ENCODE measurements around the gene ZBED4.

The ZBED4 gene

DNA sequence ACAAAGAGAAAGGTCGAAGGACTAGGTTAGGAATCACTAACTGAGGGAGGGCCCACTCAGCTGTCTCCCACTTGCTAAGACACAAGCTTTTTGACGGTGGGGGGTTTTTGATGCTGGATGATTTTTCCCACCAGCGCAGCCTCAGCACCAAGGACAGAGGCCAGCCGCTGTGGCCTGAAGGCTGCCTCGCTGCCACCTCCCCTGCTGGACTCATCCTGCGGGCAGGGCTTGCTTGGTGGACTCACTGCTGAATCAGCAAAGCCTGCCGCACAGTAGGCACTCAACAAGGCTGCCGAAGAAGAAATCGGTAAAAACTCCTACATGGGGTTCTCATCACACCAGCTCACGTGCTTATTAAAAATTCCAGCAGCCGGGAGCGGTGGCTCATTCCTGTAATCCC lies 62.0 kb downstream of the ZBED4 start:
- Histone ChIP-seq H3K9me3 (ENCODE audit: insufficient read depth, low read length) (no peaks in the 10 kb centered on the region), H4K20me1 (ENCODE audit: insufficient read depth, low read length) (no peaks in the 10 kb centered on the region), H3K27me3 (ENCODE audit: low read depth, low read length) (no peaks in the 10 kb centered on the region), H3K9ac (ENCODE audit: low read length) (no peak overlapping the region), H3K36me3 (replicated peaks; ENCODE audit: low read depth, low read length) (no peaks in the 10 kb centered on the region), H3K4me1 (ENCODE audit: low read length) (peaks cover 9% of the 10 kb centered on the region; the same call in 1 of the 2 replicates), H3K4me3 (ENCODE audit: low read length) (no peak overlapping the region), H3K4me2 (ENCODE audit: low read length) (no peak overlapping the region), H3K79me2 (ENCODE audit: low read length) (no peaks in the 10 kb centered on the region), H3K27ac (ENCODE audit: low read length) (no peak overlapping the region), H2AFZ (ENCODE audit: low read depth, low read length) (no peak overlapping the region)
- no peak for TF ChIP-seq EZH2phosphoT487 (IDR thresholded peaks at IDR 0.05; ENCODE audit: low read depth)
- TF ChIP-seq, protein P1, sequence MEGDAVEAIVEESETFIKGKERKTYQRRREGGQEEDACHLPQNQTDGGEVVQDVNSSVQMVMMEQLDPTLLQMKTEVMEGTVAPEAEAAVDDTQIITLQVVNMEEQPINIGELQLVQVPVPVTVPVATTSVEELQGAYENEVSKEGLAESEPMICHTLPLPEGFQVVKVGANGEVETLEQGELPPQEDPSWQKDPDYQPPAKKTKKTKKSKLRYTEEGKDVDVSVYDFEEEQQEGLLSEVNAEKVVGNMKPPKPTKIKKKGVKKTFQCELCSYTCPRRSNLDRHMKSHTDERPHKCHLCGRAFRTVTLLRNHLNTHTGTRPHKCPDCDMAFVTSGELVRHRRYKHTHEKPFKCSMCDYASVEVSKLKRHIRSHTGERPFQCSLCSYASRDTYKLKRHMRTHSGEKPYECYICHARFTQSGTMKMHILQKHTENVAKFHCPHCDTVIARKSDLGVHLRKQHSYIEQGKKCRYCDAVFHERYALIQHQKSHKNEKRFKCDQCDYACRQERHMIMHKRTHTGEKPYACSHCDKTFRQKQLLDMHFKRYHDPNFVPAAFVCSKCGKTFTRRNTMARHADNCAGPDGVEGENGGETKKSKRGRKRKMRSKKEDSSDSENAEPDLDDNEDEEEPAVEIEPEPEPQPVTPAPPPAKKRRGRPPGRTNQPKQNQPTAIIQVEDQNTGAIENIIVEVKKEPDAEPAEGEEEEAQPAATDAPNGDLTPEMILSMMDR (IDR thresholded peaks at IDR 0.05; ENCODE audit: low read depth, low read length): no peak

DNA sequence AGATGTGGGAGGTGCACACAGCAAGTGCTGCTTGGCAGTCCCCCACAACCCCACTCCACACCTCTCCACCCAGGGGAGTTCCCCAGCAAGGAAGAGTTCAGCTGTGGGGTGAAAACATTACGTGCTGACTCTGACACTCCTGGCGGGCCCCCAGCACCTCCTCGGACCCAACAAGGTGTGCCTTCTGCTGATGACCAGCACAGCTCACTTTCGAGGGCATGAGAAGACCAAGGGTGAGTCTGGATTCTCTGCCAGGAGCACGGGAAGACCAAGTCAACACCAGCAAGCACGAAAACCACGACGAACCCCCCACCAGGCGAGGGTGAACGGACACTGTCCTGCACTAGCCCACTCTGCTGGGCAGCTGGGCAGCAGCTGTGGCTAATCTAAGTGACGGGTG lies 63.2 kb downstream of the ZBED4 start:
- Histone ChIP-seq H3K9me3 (ENCODE audit: insufficient read depth, low read length) (no peaks in the 10 kb centered on the region), H2AFZ (ENCODE audit: low read depth, low read length) (no peak overlapping the region), H3K79me2 (ENCODE audit: low read length) (no peaks in the 10 kb centered on the region), H3K4me2 (ENCODE audit: low read length) (peak overlapping the region; percentile 79), H3K36me3 (replicated peaks; ENCODE audit: low read depth, low read length) (no peaks in the 10 kb centered on the region), H3K9ac (ENCODE audit: low read length) (no peak overlapping the region), H3K4me1 (ENCODE audit: low read length) (peaks cover 9% of the 10 kb centered on the region; the same call in 1 of the 2 replicates), H3K4me3 (ENCODE audit: low read length) (no peak overlapping the region), H3K27me3 (ENCODE audit: low read depth, low read length) (no peaks in the 10 kb centered on the region), H4K20me1 (ENCODE audit: insufficient read depth, low read length) (no peaks in the 10 kb centered on the region), H3K27ac (ENCODE audit: low read length) (no peak overlapping the region)
- no peak for TF ChIP-seq EZH2phosphoT487 (IDR thresholded peaks at IDR 0.05; ENCODE audit: low read depth)
- TF ChIP-seq, protein P1 (IDR thresholded peaks at IDR 0.05; ENCODE audit: low read depth, low read length): no peak

DNA sequence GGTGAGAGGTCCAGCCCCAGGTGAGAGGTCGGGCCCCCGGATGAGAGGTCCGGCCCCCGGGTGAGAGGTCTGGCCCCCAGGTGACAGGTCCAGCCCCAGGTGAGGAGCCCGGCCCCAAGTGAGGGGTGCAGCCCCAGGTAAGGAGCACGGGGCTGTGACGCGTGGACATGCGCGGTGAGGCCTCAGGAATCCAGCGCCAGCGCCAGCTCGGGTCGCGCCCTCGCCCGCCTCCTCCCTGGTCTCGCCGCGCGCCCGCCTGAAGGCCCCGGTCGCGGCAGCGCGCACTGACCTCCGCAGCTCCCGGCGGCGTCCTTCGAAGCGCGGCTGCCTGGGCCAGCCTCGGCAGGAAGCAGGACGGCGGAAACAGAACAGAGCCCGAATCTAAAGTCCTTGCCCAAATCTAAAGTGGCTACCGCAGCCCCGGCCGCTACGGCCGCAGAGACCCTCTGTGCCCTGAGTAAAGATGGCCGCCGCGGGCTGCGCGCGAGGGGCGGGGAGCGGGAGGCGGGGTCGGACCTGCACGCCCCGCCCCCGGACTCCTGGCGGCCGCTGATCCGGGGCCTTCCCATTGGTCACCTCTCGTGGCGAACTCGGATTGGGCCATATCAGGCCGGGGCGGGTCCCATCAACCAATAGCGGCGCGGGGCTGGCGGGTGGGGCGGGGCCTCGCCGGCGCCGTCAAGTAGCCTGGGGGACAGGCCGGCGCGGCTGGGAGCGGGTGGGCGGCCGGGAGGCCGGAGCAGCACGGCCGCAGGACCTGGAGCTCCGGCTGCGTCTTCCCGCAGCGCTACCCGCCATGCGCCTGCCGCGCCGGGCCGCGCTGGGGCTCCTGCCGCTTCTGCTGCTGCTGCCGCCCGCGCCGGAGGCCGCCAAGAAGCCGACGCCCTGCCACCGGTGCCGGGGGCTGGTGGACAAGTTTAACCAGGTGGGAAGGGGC lies 64.6 kb downstream of the ZBED4 start, which contains the start of the genes ALG12 and CRELD2:
ALG12 (minus strand) TSS at position 465 of the 937 bp plus-strand sequence. CDS start 4,673 bp downstream, outside the sequence.
CRELD2 (plus strand) TSS at position 661 of the 937 bp plus-strand sequence; CDS start at position 797, 136 bp downstream.
- Histone ChIP-seq H3K36me3 (replicated peaks; ENCODE audit: low read depth, low read length) (no peaks in the 10 kb centered on the region), H3K27ac (ENCODE audit: low read length) (peak within 1 kb of the TSS; percentile 47), H3K27me3 (ENCODE audit: low read depth, low read length) (no peaks in the 10 kb centered on the region), H3K4me1 (ENCODE audit: low read length) (peaks cover 9% of the 10 kb centered on the region; the same call in 1 of the 2 replicates), H2AFZ (ENCODE audit: low read depth, low read length) (peak within 1 kb of the TSS; percentile 42; the same call in 1 of the 2 replicates), H3K4me3 (ENCODE audit: low read length) (peak within 1 kb of the TSS; percentile 92), H4K20me1 (ENCODE audit: insufficient read depth, low read length) (no peaks in the 10 kb centered on the region), H3K4me2 (ENCODE audit: low read length) (peak within 1 kb of the TSS; percentile 87), H3K9me3 (ENCODE audit: insufficient read depth, low read length) (no peaks in the 10 kb centered on the region), H3K79me2 (ENCODE audit: low read length) (no peaks in the 10 kb centered on the region), H3K9ac (ENCODE audit: low read length) (peak within 1 kb of the TSS; percentile 73)
- TF ChIP-seq, protein P1 (IDR thresholded peaks at IDR 0.05; ENCODE audit: low read depth, low read length): no peak

Data from OCI-LY3 (cell line).